Caco-2 (cell line): ENCODE data around the gene SAA1. TPM values are rescaled to one million over a fixed set of nuclear protein-coding genes. Genes with fewer than 3 reads are reported as not detected.

ENCODE experiments used
- BruUV-seq: library from RNA; stranded (reverse); fragments of 400-500 nt; replicated peaks from 2 replicates; lab custom pipeline; 2021; lab: Mats Ljungman, UMichigan
- CTCF ChIA-PET: fragments of 300-600 bp; sonication (Branson Sonifier 250); formaldehyde crosslinking; loops from one replicate; lab custom pipeline; 2022; ENCODE audit warnings: antibody characterized with exemption; lab: Charles Lee
- POLR2A ChIA-PET: fragments of 300-600 bp; sonication (Branson Sonifier 250); formaldehyde crosslinking; loops from one replicate; lab custom pipeline; 2022; ENCODE audit warnings: antibody characterized with exemption; lab: Charles Lee
- DNase-seq, 2 experiments: peaks; one replicate each; pipeline versions ENCODE4 v3.0.0 to v3.0.0-alpha.2; 2020 to 2022
- H3K27me3 ChIP-seq: replicated peaks from 2 replicates; pipeline ENCODE4 v1.6.0; 2011; ENCODE audit warnings: low read length; ENCODE audit not compliant: control insufficient read depth, insufficient read depth
- H3K36me3 ChIP-seq: 2 replicates; pipeline ENCODE4 v1.5.1; 2011; ENCODE audit warnings: low read length; ENCODE audit not compliant: control insufficient read depth, insufficient read depth
- H3K4me1 ChIP-seq: fragments of 250-450 bp; sonication (Bioruptor Pico); 2 replicates; pipeline ENCODE4 v1.5.1; 2020; ENCODE audit warnings: mild to moderate bottlenecking
- H3K4me3 ChIP-seq: 2 replicates; pipeline ENCODE4 v1.5.1; 2011; ENCODE audit warnings: low read depth, mild to moderate bottlenecking, control low read depth, low read length
- H3K9me3 ChIP-seq: fragments of 250-450 bp; sonication (Bioruptor Pico); 2 replicates; pipeline ENCODE4 v1.5.1; 2020; ENCODE audit warnings: mild to moderate bottlenecking, moderate library complexity
- H3K27ac Mint-ChIP-seq: one replicate; pipeline ENCODE4 v1.8.0; 2022; ENCODE audit warnings: mixed read lengths; ENCODE audit not compliant: unreplicated experiment
- H3K27me3 Mint-ChIP-seq: one replicate; pipeline ENCODE4 v1.8.0; 2022; ENCODE audit warnings: mixed read lengths; ENCODE audit not compliant: insufficient read depth, unreplicated experiment
- H3K36me3 Mint-ChIP-seq: one replicate; pipeline ENCODE4 v1.8.0; 2022; ENCODE audit warnings: mild to moderate bottlenecking, mixed read lengths; ENCODE audit not compliant: insufficient read depth, unreplicated experiment
- H3K4me1 Mint-ChIP-seq: one replicate; pipeline ENCODE4 v1.8.0; 2022; ENCODE audit warnings: low read depth, mixed read lengths; ENCODE audit not compliant: unreplicated experiment
- H3K4me3 Mint-ChIP-seq: one replicate; pipeline ENCODE4 v1.8.0; 2022; ENCODE audit warnings: mild to moderate bottlenecking, moderate library complexity, mixed read lengths; ENCODE audit not compliant: unreplicated experiment
- H3K9me3 Mint-ChIP-seq: one replicate; pipeline ENCODE4 v1.8.0; 2022; ENCODE audit warnings: mixed read lengths; ENCODE audit not compliant: unreplicated experiment
- CTCF ChIP-seq, 2 experiments: fragments of 200-600 bp in 1 of 2; IDR thresholded peaks; 1 replicate in 1 of 2; 2 replicates in 1 of 2; pipeline versions ENCODE4 v1.5.1 to v1.8.0; 2011 to 2022; ENCODE audit warnings: antibody characterized with exemption in 1 of 2, control low read depth in 1 of 2, inconsistent platforms in 1 of 2, low read depth in 1 of 2, low read length in 1 of 2, mild to moderate bottlenecking in 1 of 2, moderate library complexity in 1 of 2; ENCODE audit not compliant: insufficient read depth in 1 of 2, severe bottlenecking in 1 of 2, unreplicated experiment in 1 of 2
- intact Hi-C: fragments of 100-400 bp; cut with micrococcal nuclease; formaldehyde crosslinking; loops from one replicate; pipeline ENCODE4 v1.10.0; 2022; ENCODE audit not compliant: unreplicated experiment
- total RNA-seq: library from RNA; stranded (reverse); gene quantifications from 2 replicates; pipeline ENCODE4 v1.2.3, GENCODE V29; 2022

The SAA1 gene
- total RNA-seq, 1 experiment from 2014 or later = not detected

GRCh38 chr11:18236664-18237356 lies 29.3 kb upstream of the SAA1 start, which contains the start of gene SAA4:
Gene SAA4, minus strand, starts transcription at chr11:18236802. Its CDS starts 876 bp downstream, at chr11:18235926.
- no peaks in the 10 kb centered on the region for H3K4me1 Mint-ChIP-seq
- peaks cover 16% of the 10 kb centered on the region for H3K27me3 Mint-ChIP-seq
- H3K27me3 ChIP-seq = no peaks in the 10 kb centered on the region
- POLR2A ChIA-PET = no interaction called here
- H3K36me3 ChIP-seq = no peaks in the 10 kb centered on the region
- H3K36me3 Mint-ChIP-seq = no peaks in the 10 kb centered on the region
- no peak within 1 kb of the TSS for H3K27ac Mint-ChIP-seq
- BruUV-seq = no TSS peak
- intact Hi-C loops = no loop called here
- H3K9me3 Mint-ChIP-seq = no peaks in the 10 kb centered on the region
- no peak within 1 kb of the TSS for H3K4me3 ChIP-seq
- H3K9me3 ChIP-seq = no peaks in the 10 kb centered on the region
- no peak for TF ChIP-seq CTCF (IDR thresholded peaks at IDR 0.05; ENCODE audit: insufficient read depth in 1 of 2, low read depth in 1 of 2, low read length in 1 of 2, severe bottlenecking in 1 of 2, unreplicated experiment in 1 of 2)
- CTCF ChIA-PET = no interaction called here
- H3K4me1 ChIP-seq = no peaks in the 10 kb centered on the region
- DNase-seq = no peak
- no peak within 1 kb of the TSS for H3K4me3 Mint-ChIP-seq

GRCh38 chr11:18239655-18240054 lies 26.4 kb upstream of the SAA1 start:
- Mint-ChIP-seq H3K4me1 (no peaks in the 10 kb centered on the region), H3K4me3 (no peak overlapping the region), H3K27me3 (peaks cover 16% of the 10 kb centered on the region), H3K9me3 (no peaks in the 10 kb centered on the region), H3K27ac (no peak overlapping the region), H3K36me3 (no peaks in the 10 kb centered on the region)
- H3K4me1 ChIP-seq = no peaks in the 10 kb centered on the region
- BruUV-seq = no TSS peak
- intact Hi-C loops = loop anchor here (5.0 to 10.0 kb wide), 3 partner anchors 83 to 285 kb away; partner anchors contain the start of genes GTF2H1, HPS5, LDHA and TSG101
- POLR2A ChIA-PET = no interaction called here
- CTCF ChIA-PET = no interaction called here
- H3K4me3 ChIP-seq = no peak overlapping the region
- no peak for DNase-seq
- TF ChIP-seq CTCF (IDR thresholded peaks at IDR 0.05; ENCODE audit: insufficient read depth in 1 of 2, low read depth in 1 of 2, low read length in 1 of 2, severe bottlenecking in 1 of 2, unreplicated experiment in 1 of 2) = no peak
- no peaks in the 10 kb centered on the region for H3K27me3 ChIP-seq
- no peaks in the 10 kb centered on the region for H3K36me3 ChIP-seq
- no peaks in the 10 kb centered on the region for H3K9me3 ChIP-seq

GRCh38 chr11:18243783-18244362 lies 22.2 kb upstream of the SAA1 start:
- Mint-ChIP-seq H3K36me3 (no peaks in the 10 kb centered on the region), H3K27ac (no peak overlapping the region), H3K4me1 (no peaks in the 10 kb centered on the region), H3K4me3 (no peak overlapping the region), H3K9me3 (no peaks in the 10 kb centered on the region), H3K27me3 (peaks cover 9% of the 10 kb centered on the region)
- peak; percentile 85 to 89 for TF ChIP-seq CTCF (IDR thresholded peaks at IDR 0.05; ENCODE audit: insufficient read depth in 1 of 2, low read depth in 1 of 2, low read length in 1 of 2, severe bottlenecking in 1 of 2, unreplicated experiment in 1 of 2)
- POLR2A ChIA-PET = no interaction called here
- DNase-seq = peak; percentile 67 to 81
- CTCF ChIA-PET = interaction anchor here (0.6 to 1.5 kb wide), 15 partner anchors 9 to 478 kb away, joined by 3 to 11 read pairs (median 4); no protein-coding TSS in a partner anchor
- no peaks in the 10 kb centered on the region for H3K27me3 ChIP-seq
- H3K4me1 ChIP-seq = no peaks in the 10 kb centered on the region
- H3K36me3 ChIP-seq = no peaks in the 10 kb centered on the region
- BruUV-seq = no TSS peak
- no peak overlapping the region for H3K4me3 ChIP-seq
- intact Hi-C loops = loop anchor here (5.0 to 10.0 kb wide), 3 partner anchors 78 to 281 kb away; partner anchors contain the start of genes GTF2H1, HPS5, LDHA and TSG101
- H3K9me3 ChIP-seq = no peaks in the 10 kb centered on the region
